ENCODE data around the gene VAMP4. TPM values are rescaled to one million over a fixed set of nuclear protein-coding genes. Genes with fewer than 3 reads are reported as not detected.

VAMP4 gene
- total RNA-seq, 1 experiment from 2014 or later, result 4.2 TPM

DNA sequence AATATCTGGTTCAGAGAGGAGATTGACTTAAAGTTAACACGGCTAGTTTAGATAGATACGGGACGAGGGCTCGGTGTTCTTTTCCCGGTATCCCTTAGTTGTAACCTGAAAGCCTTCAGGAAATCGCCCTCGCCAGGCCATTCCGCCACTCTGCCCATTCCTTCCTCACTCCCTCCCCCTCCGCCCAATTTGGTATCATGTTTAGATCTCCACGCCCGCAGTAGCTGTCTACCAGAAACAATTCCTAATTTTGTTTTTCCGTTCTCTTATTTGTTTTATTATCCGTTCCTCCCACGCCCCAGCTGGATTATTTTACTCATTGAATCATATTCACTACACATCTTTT, 685 bp upstream of the VAMP4 start:
- Histone ChIP-seq H2BK20ac (ENCODE audit: low read depth, low read length, poor library complexity, severe bottlenecking) (no peak overlapping the region), H3K27ac (ENCODE audit: insufficient read length, low read depth, low read length) (peak overlapping the region; percentile 85), H3K23ac (ENCODE audit: insufficient read length, low read depth, low read length) (no peak overlapping the region), H3K23me2 (ENCODE audit: insufficient read length, low read depth, low read length, poor library complexity, severe bottlenecking) (peaks cover 11% of the 10 kb centered on the region), H3K9me3 (ENCODE audit: control insufficient read depth, low read depth, low read length) (no peaks in the 10 kb centered on the region), H2AFZ (ENCODE audit: low read length) (peak overlapping the region; percentile 24), H2AK5ac (ENCODE audit: insufficient read length, low read length) (no peak overlapping the region), H3K9ac (ENCODE audit: extremely low read depth, insufficient read length, low read length) (peak overlapping the region; percentile 97), H2BK120ac (ENCODE audit: low read depth, low read length, poor library complexity, severe bottlenecking) (no peak overlapping the region), H4K20me1 (ENCODE audit: control insufficient read depth, insufficient read depth, insufficient read length) (no peaks in the 10 kb centered on the region), H3K79me2 (ENCODE audit: insufficient read depth, low read length) (no peaks in the 10 kb centered on the region), H2BK12ac (ENCODE audit: insufficient read length, low read depth, low read length) (no peak overlapping the region), H4K91ac (ENCODE audit: insufficient read length, low read depth, low read length) (no peak overlapping the region), H3K4me1 (ENCODE audit: insufficient read depth, low read length) (no peaks in the 10 kb centered on the region), H3K4ac (ENCODE audit: low read depth, low read length) (no peak overlapping the region), H3K18ac (ENCODE audit: insufficient read length, low read depth, low read length) (no peak overlapping the region), H3K79me1 (ENCODE audit: insufficient read depth, low read depth, low read length, poor library complexity, severe bottlenecking) (no peaks in the 10 kb centered on the region), H2BK5ac (ENCODE audit: insufficient read length, low read length) (no peak overlapping the region), H3K4me2 (ENCODE audit: insufficient read depth, insufficient read length, low read length) (peak overlapping the region; percentile 64), H3T11ph (ENCODE audit: low read length) (no peak overlapping the region), H2BK15ac (ENCODE audit: low read depth, low read length) (no peak overlapping the region), H4K8ac (replicated peaks; ENCODE audit: insufficient read length, low read depth, low read length) (no peak overlapping the region), H4K5ac (ENCODE audit: insufficient read length, low read depth, low read length) (no peak overlapping the region), H3K27me3 (ENCODE audit: insufficient read depth, low read length) (no peaks in the 10 kb centered on the region), H3K56ac (ENCODE audit: insufficient read length, low read depth, low read length) (no peak overlapping the region), H3K14ac (ENCODE audit: insufficient read depth, low read length) (no peak overlapping the region)
- Mint-ChIP-seq H3K4me3 (peak overlapping the region; percentile 100), H3K36me3 (ENCODE audit: insufficient read depth in 1 of 3, low read depth in 3 of 3) (no peaks in the 10 kb centered on the region; a peak in 1 of 7 replicates), H3K9me3 (no peaks in the 10 kb centered on the region), H3K27ac (peak overlapping the region; percentile 98 to 99 (median 99)), H3K27me3 (ENCODE audit: low read depth) (no peaks in the 10 kb centered on the region), H3K4me1 (peaks cover 25 to 34% of the 10 kb centered on the region in 2 experiments)
- TF ChIP-seq, protein P1, sequence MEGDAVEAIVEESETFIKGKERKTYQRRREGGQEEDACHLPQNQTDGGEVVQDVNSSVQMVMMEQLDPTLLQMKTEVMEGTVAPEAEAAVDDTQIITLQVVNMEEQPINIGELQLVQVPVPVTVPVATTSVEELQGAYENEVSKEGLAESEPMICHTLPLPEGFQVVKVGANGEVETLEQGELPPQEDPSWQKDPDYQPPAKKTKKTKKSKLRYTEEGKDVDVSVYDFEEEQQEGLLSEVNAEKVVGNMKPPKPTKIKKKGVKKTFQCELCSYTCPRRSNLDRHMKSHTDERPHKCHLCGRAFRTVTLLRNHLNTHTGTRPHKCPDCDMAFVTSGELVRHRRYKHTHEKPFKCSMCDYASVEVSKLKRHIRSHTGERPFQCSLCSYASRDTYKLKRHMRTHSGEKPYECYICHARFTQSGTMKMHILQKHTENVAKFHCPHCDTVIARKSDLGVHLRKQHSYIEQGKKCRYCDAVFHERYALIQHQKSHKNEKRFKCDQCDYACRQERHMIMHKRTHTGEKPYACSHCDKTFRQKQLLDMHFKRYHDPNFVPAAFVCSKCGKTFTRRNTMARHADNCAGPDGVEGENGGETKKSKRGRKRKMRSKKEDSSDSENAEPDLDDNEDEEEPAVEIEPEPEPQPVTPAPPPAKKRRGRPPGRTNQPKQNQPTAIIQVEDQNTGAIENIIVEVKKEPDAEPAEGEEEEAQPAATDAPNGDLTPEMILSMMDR (conservative IDR thresholded peaks at IDR 0.05), result no peak
- no CpG with 5 or more reads among the region's 14 CpGs for WGBS (ENCODE audit: extremely low coverage, insufficient read length, low lambda C conversion rate)
- peak; percentile 41 for DNase-seq
